Activated naive CD4-positive, alpha-beta T cell treated with anti-CD3 and anti-CD28 coated beads, Interleukin-2, amount 10 ng/mL, durations not matched to agents 7 days and 5 days (primary cell): ENCODE data around the gene QSER1.
"Not testable (repeated sequence)": the region's sequence is repeated elsewhere in the genome, so short reads cannot be mapped to it uniquely, and the experiment has no call there.

ENCODE experiments used
- CTCF ChIA-PET: fragments of 350-600 bp; sonication (Branson Sonifier 250); formaldehyde crosslinking; loops from one replicate; lab custom pipeline; 2021; ENCODE audit warnings: antibody characterized with exemption; lab: Charles Lee
- DNase-seq: peaks from one replicate; pipeline ENCODE4 v3.0.0-alpha.2; 2020
- H3K27ac Mint-ChIP-seq: one replicate; pipeline ENCODE4 v1.8.0; 2021; ENCODE audit warnings: mild to moderate bottlenecking, moderate library complexity, mixed read lengths
- H3K27me3 Mint-ChIP-seq: one replicate; pipeline ENCODE4 v1.8.0; 2021; ENCODE audit warnings: mild to moderate bottlenecking, mixed read lengths
- H3K36me3 Mint-ChIP-seq: one replicate; pipeline ENCODE4 v1.8.0; 2021; ENCODE audit warnings: mixed read lengths
- H3K4me1 Mint-ChIP-seq: one replicate; pipeline ENCODE4 v1.8.0; 2021; ENCODE audit warnings: mixed read lengths
- H3K4me3 Mint-ChIP-seq: one replicate; pipeline ENCODE4 v1.8.0; 2021; ENCODE audit warnings: mild to moderate bottlenecking, moderate library complexity, mixed read lengths
- H3K9me3 Mint-ChIP-seq: one replicate; pipeline ENCODE4 v1.8.0; 2021; ENCODE audit warnings: mixed read lengths

Gene QSER1

GRCh38 chr11:32883421-32883820, 9.2 kb upstream of the QSER1 start:
- CTCF ChIA-PET, result interaction anchor here (1.2 to 1.4 kb wide), 2 partner anchors 9 to 75 kb away, joined by 4 to 6 read pairs; partner anchors contain the start of gene QSER1
- no peak overlapping the region for H3K27ac Mint-ChIP-seq

GRCh38 chr11:32884023-32884422, 8.6 kb upstream of the QSER1 start:
- no peak overlapping the region for H3K4me3 Mint-ChIP-seq
- DNase-seq, result no peak
- no peaks in the 10 kb centered on the region for H3K4me1 Mint-ChIP-seq
- H3K36me3 Mint-ChIP-seq, result no peaks in the 10 kb centered on the region
- CTCF ChIA-PET, result interaction anchor here (0.7 to 1.2 kb wide), 2 partner anchors 8 to 220 kb away, joined by 4 read pairs; partner anchors contain the start of gene QSER1
- H3K9me3 Mint-ChIP-seq, result no peaks in the 10 kb centered on the region
- H3K27ac Mint-ChIP-seq, result no peak overlapping the region
- H3K27me3 Mint-ChIP-seq, result peaks cover 16% of the 10 kb centered on the region

More at GRCh38 chr11:32883421-32883820, 9.2 kb upstream of the QSER1 start:
- H3K27me3 Mint-ChIP-seq, result peaks cover 18% of the 10 kb centered on the region
- no peaks in the 10 kb centered on the region for H3K4me1 Mint-ChIP-seq
- H3K4me3 Mint-ChIP-seq, result no peak overlapping the region
- no peak for DNase-seq
- no peaks in the 10 kb centered on the region for H3K9me3 Mint-ChIP-seq
- no peaks in the 10 kb centered on the region for H3K36me3 Mint-ChIP-seq

GRCh38 chr11:32884770-32885384, 7.7 kb upstream of the QSER1 start:
- H3K4me1 Mint-ChIP-seq, result no peaks in the 10 kb centered on the region
- H3K36me3 Mint-ChIP-seq, result no peaks in the 10 kb centered on the region
- H3K27ac Mint-ChIP-seq, result no peak overlapping the region
- H3K9me3 Mint-ChIP-seq, result no peaks in the 10 kb centered on the region
- DNase-seq, result peak; percentile 28
- peaks cover 20% of the 10 kb centered on the region for H3K27me3 Mint-ChIP-seq
- no peak overlapping the region for H3K4me3 Mint-ChIP-seq
- CTCF ChIA-PET, result interaction anchor here (0.7 kb wide), 1 partner anchor 220 kb away, joined by 4 read pairs; no protein-coding TSS in a partner anchor

GRCh38 chr11:32885556-32885955, 7.1 kb upstream of the QSER1 start:
- Mint-ChIP-seq H3K4me1 (no peaks in the 10 kb centered on the region), H3K36me3 (no peaks in the 10 kb centered on the region), H3K27me3 (peaks cover 27% of the 10 kb centered on the region), H3K9me3 (no peaks in the 10 kb centered on the region), H3K27ac (no peak overlapping the region), H3K4me3 (no peak overlapping the region)
- CTCF ChIA-PET, result interaction anchor here (1.5 kb wide), 1 partner anchor 180 kb away, joined by 5 read pairs; no protein-coding TSS in a partner anchor
- DNase-seq, result no peak

GRCh38 chr11:32886180-32886579, 6.4 kb upstream of the QSER1 start:
- no peak overlapping the region for H3K4me3 Mint-ChIP-seq
- CTCF ChIA-PET, result interaction anchor here (1.1 to 1.5 kb wide), 2 partner anchors 77 to 179 kb away, joined by 3 to 5 read pairs; no protein-coding TSS in a partner anchor

GRCh38 chr11:32887707-32888383, 4.8 kb upstream of the QSER1 start:
- DNase-seq, H3K36me3 Mint-ChIP-seq, H3K27ac Mint-ChIP-seq, H3K9me3 Mint-ChIP-seq, H3K4me3 Mint-ChIP-seq, CTCF ChIA-PET: not testable (repeated sequence)
- peaks cover 11% of the 10 kb centered on the region for H3K4me1 Mint-ChIP-seq
- H3K27me3 Mint-ChIP-seq, result peaks cover 24% of the 10 kb centered on the region

More at GRCh38 chr11:32886180-32886579, 6.4 kb upstream of the QSER1 start:
- no peak for DNase-seq
- peaks cover 22% of the 10 kb centered on the region for H3K27me3 Mint-ChIP-seq
- H3K4me1 Mint-ChIP-seq, result peaks cover under 1% of the 10 kb centered on the region
- H3K36me3 Mint-ChIP-seq, result no peaks in the 10 kb centered on the region
- no peak overlapping the region for H3K27ac Mint-ChIP-seq
- no peaks in the 10 kb centered on the region for H3K9me3 Mint-ChIP-seq

GRCh38 chr11:32888384-32888710, 4.3 kb upstream of the QSER1 start:
- peaks cover 11% of the 10 kb centered on the region for H3K4me1 Mint-ChIP-seq
- CTCF ChIA-PET, H3K27ac Mint-ChIP-seq, DNase-seq, H3K36me3 Mint-ChIP-seq, H3K9me3 Mint-ChIP-seq, H3K4me3 Mint-ChIP-seq: not testable (repeated sequence)
- peaks cover 24% of the 10 kb centered on the region for H3K27me3 Mint-ChIP-seq

GRCh38 chr11:32888805-32889204, 3.8 kb upstream of the QSER1 start:
- peaks cover 14% of the 10 kb centered on the region for H3K4me1 Mint-ChIP-seq
- no peak overlapping the region for H3K27ac Mint-ChIP-seq
- CTCF ChIA-PET, result no interaction called here
- no peaks in the 10 kb centered on the region for H3K36me3 Mint-ChIP-seq
- H3K4me3 Mint-ChIP-seq, result no peak overlapping the region
- H3K9me3 Mint-ChIP-seq, result no peaks in the 10 kb centered on the region
- peaks cover 24% of the 10 kb centered on the region for H3K27me3 Mint-ChIP-seq
- DNase-seq, result no peak

GRCh38 chr11:32890843-32891656, 1.6 kb upstream of the QSER1 start:
- no peak for DNase-seq
- CTCF ChIA-PET, result interaction anchor here (1.5 kb wide), 1 partner anchor 7 kb away, joined by 4 read pairs; no protein-coding TSS in a partner anchor
- Mint-ChIP-seq H3K4me3 (peak overlapping the region; percentile 78), H3K27me3 (peaks cover 24% of the 10 kb centered on the region), H3K27ac (no peak overlapping the region), H3K9me3 (no peaks in the 10 kb centered on the region), H3K36me3 (peaks cover 2% of the 10 kb centered on the region), H3K4me1 (peaks cover 28% of the 10 kb centered on the region)

GRCh38 chr11:32891657-32892354, 805 bp upstream of the QSER1 start:
- peaks cover 24% of the 10 kb centered on the region for H3K27me3 Mint-ChIP-seq
- CTCF ChIA-PET, result interaction anchor here (0.9 to 1.5 kb wide), 4 partner anchors 8 to 173 kb away, joined by 3 to 4 read pairs (median 4); partner anchors contain the start of gene TCP11L1
- H3K36me3 Mint-ChIP-seq, result peaks cover 2% of the 10 kb centered on the region
- no peaks in the 10 kb centered on the region for H3K9me3 Mint-ChIP-seq
- H3K4me3 Mint-ChIP-seq, result peak overlapping the region; percentile 78
- H3K4me1 Mint-ChIP-seq, result peaks cover 28% of the 10 kb centered on the region
- peak overlapping the region; percentile 80 for H3K27ac Mint-ChIP-seq
- no peak for DNase-seq

GRCh38 chr11:32893093-32893342, 407 bp downstream of the QSER1 start:
- Mint-ChIP-seq H3K27me3 (peaks cover 20% of the 10 kb centered on the region), H3K9me3 (no peaks in the 10 kb centered on the region), H3K27ac (no peak overlapping the region), H3K4me1 (peaks cover 28% of the 10 kb centered on the region), H3K4me3 (peak overlapping the region; percentile 95), H3K36me3 (peaks cover 2% of the 10 kb centered on the region)
- CTCF ChIA-PET, result interaction anchor here (1.3 kb wide), 1 partner anchor 67 kb away, joined by 3 read pairs; no protein-coding TSS in a partner anchor
- no peak for DNase-seq

- CTCF ChIA-PET, result interaction anchor here (0.8 to 1.3 kb wide), 2 partner anchors 66 to 172 kb away, joined by 3 read pairs; no protein-coding TSS in a partner anchor
- H3K4me3 Mint-ChIP-seq, result peak overlapping the region; percentile 95
- peak overlapping the region; percentile 82 for H3K27ac Mint-ChIP-seq
- peaks cover 2% of the 10 kb centered on the region for H3K36me3 Mint-ChIP-seq
- peak; percentile 62 for DNase-seq
- peaks cover 28% of the 10 kb centered on the region for H3K4me1 Mint-ChIP-seq
- H3K9me3 Mint-ChIP-seq, result no peaks in the 10 kb centered on the region
- H3K27me3 Mint-ChIP-seq, result peaks cover 20% of the 10 kb centered on the region
Measured at GRCh38 chr11:32893343-32894148, 935 bp downstream of the QSER1 start.
